Measurements from ENCODE around the gene PROZ. TPM values are rescaled to one million over a fixed set of nuclear protein-coding genes. Genes with fewer than 3 reads are reported as not detected.

Gene PROZ
- total and polyA plus RNA-seq, 5 donors from 2014 or later: 0.15 TPM; not detected in 3

DNA sequence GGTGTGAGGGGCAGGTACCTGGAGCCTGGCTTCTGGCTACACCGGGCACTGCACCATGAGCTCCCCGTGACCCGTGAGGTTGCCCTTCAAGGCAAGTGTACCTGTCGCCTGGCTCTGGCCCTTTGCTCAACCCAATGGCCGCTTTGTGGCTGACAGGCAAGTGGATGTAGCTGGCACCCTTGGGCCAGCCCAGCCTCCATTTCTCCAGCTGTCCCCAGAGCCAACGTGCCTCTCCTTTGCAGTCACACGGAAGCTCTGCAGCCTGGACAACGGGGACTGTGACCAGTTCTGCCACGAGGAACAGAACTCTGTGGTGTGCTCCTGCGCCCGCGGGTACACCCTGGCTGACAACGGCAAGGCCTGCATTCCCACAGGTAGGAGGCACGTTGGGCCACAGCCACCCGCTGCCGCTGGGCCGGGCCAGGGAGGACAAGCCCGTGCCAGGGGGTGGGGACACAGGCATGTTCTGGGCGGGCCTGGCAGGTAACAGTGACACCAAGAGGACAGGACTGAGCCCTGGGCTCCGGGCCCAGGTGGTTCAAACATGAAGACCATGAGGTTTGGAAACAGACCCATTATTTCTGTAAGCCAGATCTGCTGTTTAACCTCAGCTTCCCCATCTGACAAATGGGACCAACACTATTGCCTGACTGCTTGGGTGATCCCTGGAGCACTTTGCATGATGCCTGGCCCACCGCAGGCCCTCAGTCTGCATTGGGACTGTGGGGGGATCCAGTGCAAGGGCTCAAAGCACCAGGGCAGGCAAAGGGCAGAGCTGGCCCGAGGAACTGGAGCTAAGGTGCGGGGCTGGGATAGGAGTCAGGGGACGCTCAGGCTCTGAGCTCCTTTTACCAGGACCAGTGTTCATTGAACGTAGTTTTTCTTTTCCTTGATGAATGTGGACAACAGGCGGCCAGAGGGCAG lies 17.5 kb upstream of the PROZ start:
- Mint-ChIP-seq H3K4me3 (no peak overlapping the region), H3K27me3 (peaks cover 12% of the 10 kb centered on the region), H3K27ac (no peak overlapping the region), H3K36me3 (no peaks in the 10 kb centered on the region), H3K9me3 (peaks cover 0 to 1% (median 0%) of the 10 kb centered on the region in 7 donors), H3K4me1 (no peaks in the 10 kb centered on the region)
- ATAC-seq (ENCODE audit: low read depth in 2 of 2): no peak
- H3K9me3 ChIP-seq (ENCODE audit: control insufficient read depth in 2 of 2, low read length in 2 of 2): no peaks in the 10 kb centered on the region
- DNase-seq: no peak
- peaks cover 2% of the 10 kb centered on the region for H3K27me3 ChIP-seq (ENCODE audit: control insufficient read depth, insufficient read depth, low read length)
- H3K4me1 ChIP-seq (ENCODE audit: control insufficient read depth, insufficient read depth, low read length, poor library complexity, severe bottlenecking): no peaks in the 10 kb centered on the region
- no peak overlapping the region for H3K4me3 ChIP-seq (ENCODE audit: low read depth, low read length)
- H3K36me3 ChIP-seq (ENCODE audit: control insufficient read depth, insufficient read depth, low read length): no peaks in the 10 kb centered on the region
- H3K27ac ChIP-seq (ENCODE audit: insufficient read depth, low read length, poor library complexity, severe bottlenecking): no peak overlapping the region

DNA sequence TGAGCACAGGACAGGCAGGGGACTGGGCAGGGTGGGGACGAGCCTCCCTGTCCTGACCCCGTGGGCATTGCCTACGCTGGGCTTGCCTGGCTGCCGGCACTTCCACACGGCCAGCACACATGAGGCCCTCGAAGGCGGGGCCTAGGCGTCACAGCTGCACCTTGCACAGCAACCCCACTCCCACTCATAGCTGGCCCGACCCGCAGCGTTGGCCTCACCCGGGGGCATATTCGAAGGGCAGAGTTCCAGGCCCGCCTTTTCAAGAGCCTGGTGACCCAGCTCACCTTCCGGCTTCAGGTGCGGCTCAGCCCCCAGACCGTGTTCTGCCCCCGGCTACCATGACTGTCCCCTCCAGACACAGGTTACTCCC lies 16.9 kb upstream of the PROZ start:
- peaks cover 0 to 1% (median 0%) of the 10 kb centered on the region in 7 donors for H3K9me3 Mint-ChIP-seq
- H3K27ac ChIP-seq (ENCODE audit: insufficient read depth, low read length, poor library complexity, severe bottlenecking): no peak overlapping the region
- H3K36me3 Mint-ChIP-seq: no peaks in the 10 kb centered on the region
- H3K4me3 Mint-ChIP-seq: no peak overlapping the region
- H3K4me1 Mint-ChIP-seq: no peaks in the 10 kb centered on the region
- no peak for DNase-seq
- H3K27ac Mint-ChIP-seq: no peak overlapping the region
- no peak for ATAC-seq (ENCODE audit: low read depth in 2 of 2)
- no peak overlapping the region for H3K4me3 ChIP-seq (ENCODE audit: low read depth, low read length)
- peaks cover 2% of the 10 kb centered on the region for H3K27me3 ChIP-seq (ENCODE audit: control insufficient read depth, insufficient read depth, low read length)
- H3K27me3 Mint-ChIP-seq: peaks cover 11% of the 10 kb centered on the region
- H3K4me1 ChIP-seq (ENCODE audit: control insufficient read depth, insufficient read depth, low read length, poor library complexity, severe bottlenecking): no peaks in the 10 kb centered on the region
- H3K36me3 ChIP-seq (ENCODE audit: control insufficient read depth, insufficient read depth, low read length): no peaks in the 10 kb centered on the region
- H3K9me3 ChIP-seq (ENCODE audit: control insufficient read depth in 2 of 2, low read length in 2 of 2): no peaks in the 10 kb centered on the region

DNA sequence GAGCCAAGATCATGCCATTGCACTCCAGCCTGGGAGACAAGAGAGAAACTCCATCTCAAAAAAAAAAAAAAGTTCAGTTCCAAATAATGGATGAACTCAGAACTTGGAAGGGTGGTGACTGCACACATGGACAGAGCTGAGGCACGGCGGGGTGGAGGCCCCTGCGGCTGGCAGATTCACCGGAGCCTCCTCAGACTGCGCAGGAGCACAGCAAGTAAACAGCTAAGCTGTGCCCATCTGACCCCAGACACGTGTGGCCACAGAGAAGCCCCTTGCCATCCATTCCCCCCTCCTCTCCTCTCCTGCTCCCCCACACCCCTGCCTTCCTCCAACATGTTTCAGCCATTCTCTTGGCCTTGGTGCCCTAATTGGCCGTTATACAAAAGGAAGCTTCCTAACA lies 15.6 kb upstream of the PROZ start:
- ATAC-seq (ENCODE audit: low read depth in 2 of 2): no peak
- Histone ChIP-seq H3K4me1 (ENCODE audit: control insufficient read depth, insufficient read depth, low read length, poor library complexity, severe bottlenecking) (no peaks in the 10 kb centered on the region), H3K27ac (ENCODE audit: insufficient read depth, low read length, poor library complexity, severe bottlenecking) (no peak overlapping the region), H3K9me3 (ENCODE audit: control insufficient read depth in 2 of 2, low read length in 2 of 2) (no peaks in the 10 kb centered on the region), H3K27me3 (ENCODE audit: control insufficient read depth, insufficient read depth, low read length) (peaks cover 2% of the 10 kb centered on the region), H3K4me3 (ENCODE audit: low read depth, low read length) (no peak overlapping the region), H3K36me3 (ENCODE audit: control insufficient read depth, insufficient read depth, low read length) (no peaks in the 10 kb centered on the region)
- Mint-ChIP-seq H3K27me3 (peaks cover 5% of the 10 kb centered on the region), H3K4me3 (no peak overlapping the region), H3K27ac (no peak overlapping the region), H3K4me1 (no peaks in the 10 kb centered on the region), H3K36me3 (no peaks in the 10 kb centered on the region), H3K9me3 (no peaks in the 10 kb centered on the region)
- DNase-seq: no peak

GRCh38 chr13:113143466-113144254 lies 14.8 kb upstream of the PROZ start:
- Histone ChIP-seq H3K27ac (ENCODE audit: insufficient read depth, low read length, poor library complexity, severe bottlenecking) (no peak overlapping the region), H3K9me3 (ENCODE audit: control insufficient read depth in 2 of 2, low read length in 2 of 2) (no peaks in the 10 kb centered on the region), H3K4me3 (ENCODE audit: low read depth, low read length) (no peak overlapping the region), H3K4me1 (ENCODE audit: control insufficient read depth, insufficient read depth, low read length, poor library complexity, severe bottlenecking) (no peaks in the 10 kb centered on the region), H3K36me3 (ENCODE audit: control insufficient read depth, insufficient read depth, low read length) (no peaks in the 10 kb centered on the region), H3K27me3 (ENCODE audit: control insufficient read depth, insufficient read depth, low read length) (no peaks in the 10 kb centered on the region)
- peaks cover 5% of the 10 kb centered on the region for H3K27me3 Mint-ChIP-seq
- H3K4me1 Mint-ChIP-seq: no peaks in the 10 kb centered on the region
- H3K9me3 Mint-ChIP-seq: no peaks in the 10 kb centered on the region
- DNase-seq (no peak), ATAC-seq (ENCODE audit: low read depth in 2 of 2) (no peak)
- no peak overlapping the region for H3K4me3 Mint-ChIP-seq
- peak overlapping the region in 1 of 3 donors; percentile 69 for H3K27ac Mint-ChIP-seq
- H3K36me3 Mint-ChIP-seq: no peaks in the 10 kb centered on the region

DNA sequence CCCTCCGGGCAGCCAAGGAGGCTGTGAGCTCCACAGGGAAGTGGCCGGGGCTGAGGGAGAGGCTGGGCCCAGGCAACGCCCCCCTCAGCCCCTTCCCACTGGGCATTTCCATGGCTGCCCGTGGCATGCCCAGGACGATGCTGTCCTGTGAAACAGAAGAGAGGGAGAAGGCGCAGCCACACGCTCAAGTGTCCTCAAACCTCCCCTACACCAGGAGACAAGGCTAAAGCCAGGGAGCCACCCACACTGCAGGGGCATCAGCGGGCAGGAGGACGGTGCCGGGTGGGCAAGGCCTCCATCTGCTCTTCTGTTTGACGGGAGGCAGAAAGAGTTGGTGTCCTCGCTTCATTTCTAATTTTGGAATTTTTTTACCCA lies 14.2 kb upstream of the PROZ start:
- DNase-seq: no peak
- Mint-ChIP-seq H3K36me3 (no peaks in the 10 kb centered on the region), H3K4me1 (no peaks in the 10 kb centered on the region), H3K27ac (no peak overlapping the region), H3K27me3 (peaks cover 2% of the 10 kb centered on the region), H3K9me3 (no peaks in the 10 kb centered on the region), H3K4me3 (no peak overlapping the region)
- no peaks in the 10 kb centered on the region for H3K4me1 ChIP-seq (ENCODE audit: control insufficient read depth, insufficient read depth, low read length, poor library complexity, severe bottlenecking)
- no peak overlapping the region for H3K4me3 ChIP-seq (ENCODE audit: low read depth, low read length)
- no peak for ATAC-seq (ENCODE audit: low read depth in 2 of 2)
- no peaks in the 10 kb centered on the region for H3K27me3 ChIP-seq (ENCODE audit: control insufficient read depth, insufficient read depth, low read length)
- H3K27ac ChIP-seq (ENCODE audit: insufficient read depth, low read length, poor library complexity, severe bottlenecking): no peak overlapping the region
- no peaks in the 10 kb centered on the region for H3K36me3 ChIP-seq (ENCODE audit: control insufficient read depth, insufficient read depth, low read length)
- H3K9me3 ChIP-seq (ENCODE audit: control insufficient read depth in 2 of 2, low read length in 2 of 2): no peaks in the 10 kb centered on the region

GRCh38 chr13:113145496-113145895 lies 13.0 kb upstream of the PROZ start:
- no peaks in the 10 kb centered on the region for H3K36me3 Mint-ChIP-seq
- H3K4me1 ChIP-seq (ENCODE audit: control insufficient read depth, insufficient read depth, low read length, poor library complexity, severe bottlenecking): no peaks in the 10 kb centered on the region
- H3K27ac ChIP-seq (ENCODE audit: insufficient read depth, low read length, poor library complexity, severe bottlenecking): no peak overlapping the region
- no peaks in the 10 kb centered on the region for H3K27me3 ChIP-seq (ENCODE audit: control insufficient read depth, insufficient read depth, low read length)
- no peak overlapping the region for H3K4me3 ChIP-seq (ENCODE audit: low read depth, low read length)
- no peaks in the 10 kb centered on the region for H3K9me3 Mint-ChIP-seq
- H3K9me3 ChIP-seq (ENCODE audit: control insufficient read depth in 2 of 2, low read length in 2 of 2): no peaks in the 10 kb centered on the region
- no peaks in the 10 kb centered on the region for H3K27me3 Mint-ChIP-seq
- no peaks in the 10 kb centered on the region for H3K36me3 ChIP-seq (ENCODE audit: control insufficient read depth, insufficient read depth, low read length)
- no peak for DNase-seq
- no peak for ATAC-seq (ENCODE audit: low read depth in 2 of 2)
- no peaks in the 10 kb centered on the region for H3K4me1 Mint-ChIP-seq
- H3K27ac Mint-ChIP-seq: peak overlapping the region in 1 of 3 donors; percentile 39
- no peak overlapping the region for H3K4me3 Mint-ChIP-seq

DNA sequence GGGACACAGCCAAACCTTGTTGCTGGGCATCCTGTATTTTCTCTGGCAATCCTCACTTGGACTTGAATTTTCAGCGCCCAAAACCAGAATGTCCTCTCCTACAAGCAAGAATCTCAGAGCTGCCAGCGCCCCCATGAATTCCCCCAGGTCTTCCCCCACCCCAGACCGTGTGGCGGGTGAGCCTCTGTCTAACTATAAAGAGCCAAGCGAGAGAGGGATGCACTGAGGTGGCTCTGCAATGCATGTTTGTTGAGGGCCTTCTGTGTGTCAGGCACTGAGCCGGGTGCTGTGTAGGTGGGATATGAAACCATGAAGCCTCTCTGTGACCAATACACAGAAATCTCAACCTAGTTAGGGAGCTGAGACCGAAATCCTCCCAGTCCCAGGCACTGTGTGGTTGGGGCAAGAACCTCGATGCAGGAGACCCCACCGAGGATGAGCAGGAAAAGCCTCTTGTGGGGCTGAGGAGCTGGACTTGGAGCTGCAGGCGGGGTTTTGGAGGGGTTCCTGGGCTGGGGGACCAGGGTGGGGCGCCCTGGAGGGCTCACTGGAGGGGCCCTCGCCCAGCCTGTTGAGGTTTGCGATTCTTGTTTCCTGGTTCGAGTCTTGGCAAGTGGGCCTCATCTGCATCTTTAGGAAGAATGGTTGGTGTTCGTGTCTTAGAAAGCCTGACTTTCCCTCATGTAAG lies 12.4 kb upstream of the PROZ start:
- no peak for DNase-seq
- H3K4me3 ChIP-seq (ENCODE audit: low read depth, low read length): no peak overlapping the region
- no peaks in the 10 kb centered on the region for H3K4me1 ChIP-seq (ENCODE audit: control insufficient read depth, insufficient read depth, low read length, poor library complexity, severe bottlenecking)
- H3K27me3 ChIP-seq (ENCODE audit: control insufficient read depth, insufficient read depth, low read length): no peaks in the 10 kb centered on the region
- no peak overlapping the region for H3K4me3 Mint-ChIP-seq
- no peak overlapping the region for H3K27ac Mint-ChIP-seq
- no peaks in the 10 kb centered on the region for H3K9me3 ChIP-seq (ENCODE audit: control insufficient read depth in 2 of 2, low read length in 2 of 2)
- H3K36me3 ChIP-seq (ENCODE audit: control insufficient read depth, insufficient read depth, low read length): no peaks in the 10 kb centered on the region
- H3K9me3 Mint-ChIP-seq: no peaks in the 10 kb centered on the region
- no peak overlapping the region for H3K27ac ChIP-seq (ENCODE audit: insufficient read depth, low read length, poor library complexity, severe bottlenecking)
- H3K4me1 Mint-ChIP-seq: peaks cover 0 to under 1% (median 0%) of the 10 kb centered on the region in 4 donors
- H3K36me3 Mint-ChIP-seq: no peaks in the 10 kb centered on the region
- no peak for ATAC-seq (ENCODE audit: low read depth in 2 of 2)
- no peaks in the 10 kb centered on the region for H3K27me3 Mint-ChIP-seq
